MCF 10A (cell line): ENCODE data around the gene RESF1. TPM values are rescaled to one million over a fixed set of nuclear protein-coding genes. Genes with fewer than 3 reads are reported as not detected.

Experiments used
- BruUV-seq: library from RNA; stranded (reverse); fragments of 400-500 nt; replicated peaks from 2 replicates; lab custom pipeline; 2021; lab: Mats Ljungman, UMichigan
- CTCF ChIA-PET: fragments of 300-600 bp; sonication (Branson Sonifier 250); formaldehyde crosslinking; extraction: SDS; loops from one replicate; lab custom pipeline; 2021; ENCODE audit warnings: antibody characterized with exemption, inconsistent platforms; lab: Yijun Ruan, JAX
- POLR2A ChIA-PET: fragments of 300-600, 350-650 bp; sonication (Branson Sonifier 250); formaldehyde crosslinking; extraction: SDS; loops from one replicate; lab custom pipeline; 2020; ENCODE audit warnings: antibody characterized with exemption, inconsistent platforms; lab: Yijun Ruan, JAX
- DNase-seq: peaks from one replicate; pipeline ENCODE4 v3.0.0-alpha.2; 2018; ENCODE audit not compliant: unreplicated experiment
- H3K27ac Mint-ChIP-seq: one replicate; pipeline ENCODE4 v1.8.0; 2022; ENCODE audit warnings: mild to moderate bottlenecking, low read depth, mixed read lengths; ENCODE audit not compliant: unreplicated experiment
- H3K27me3 Mint-ChIP-seq: one replicate; pipeline ENCODE4 v1.8.0; 2022; ENCODE audit warnings: mixed read lengths; ENCODE audit not compliant: insufficient read depth, unreplicated experiment
- H3K36me3 Mint-ChIP-seq: one replicate; pipeline ENCODE4 v1.8.0; 2022; ENCODE audit warnings: mild to moderate bottlenecking, moderate library complexity, mixed read lengths; ENCODE audit not compliant: insufficient read depth, unreplicated experiment
- H3K4me1 Mint-ChIP-seq: one replicate; pipeline ENCODE4 v1.8.0; 2022; ENCODE audit warnings: mixed read lengths; ENCODE audit not compliant: insufficient read depth, unreplicated experiment
- H3K4me3 Mint-ChIP-seq: one replicate; pipeline ENCODE4 v1.8.0; 2022; ENCODE audit warnings: mild to moderate bottlenecking, moderate library complexity, mixed read lengths; ENCODE audit not compliant: unreplicated experiment
- H3K9me3 Mint-ChIP-seq: one replicate; pipeline ENCODE4 v1.8.0; 2022; ENCODE audit warnings: mixed read lengths; ENCODE audit not compliant: unreplicated experiment
- intact Hi-C: fragments of 100-400 bp; cut with micrococcal nuclease; formaldehyde crosslinking; loops from 2 replicates; pipeline ENCODE4 v1.14.1; 2022
- total RNA-seq: library from RNA; stranded (reverse); gene quantifications from 2 replicates; pipeline ENCODE4 v1.2.3, GENCODE V29; 2022
- TF ChIP-seq, protein P1 (sequence below): fragments of 200-600 bp; IDR thresholded peaks from one replicate; pipeline ENCODE4 v1.8.0; 2022; ENCODE audit warnings: antibody characterized with exemption, mild to moderate bottlenecking; ENCODE audit not compliant: unreplicated experiment

RESF1 gene
- total RNA-seq, 1 experiment from 2014 or later: 14.7 TPM

- H3K4me1 Mint-ChIP-seq: peaks cover 23% of the 10 kb centered on the region
- intact Hi-C loops: no loop called here
These were observed 5.9 kb downstream of the RESF1 start for GRCh38 chr12:31965090-31965489.

DNA sequence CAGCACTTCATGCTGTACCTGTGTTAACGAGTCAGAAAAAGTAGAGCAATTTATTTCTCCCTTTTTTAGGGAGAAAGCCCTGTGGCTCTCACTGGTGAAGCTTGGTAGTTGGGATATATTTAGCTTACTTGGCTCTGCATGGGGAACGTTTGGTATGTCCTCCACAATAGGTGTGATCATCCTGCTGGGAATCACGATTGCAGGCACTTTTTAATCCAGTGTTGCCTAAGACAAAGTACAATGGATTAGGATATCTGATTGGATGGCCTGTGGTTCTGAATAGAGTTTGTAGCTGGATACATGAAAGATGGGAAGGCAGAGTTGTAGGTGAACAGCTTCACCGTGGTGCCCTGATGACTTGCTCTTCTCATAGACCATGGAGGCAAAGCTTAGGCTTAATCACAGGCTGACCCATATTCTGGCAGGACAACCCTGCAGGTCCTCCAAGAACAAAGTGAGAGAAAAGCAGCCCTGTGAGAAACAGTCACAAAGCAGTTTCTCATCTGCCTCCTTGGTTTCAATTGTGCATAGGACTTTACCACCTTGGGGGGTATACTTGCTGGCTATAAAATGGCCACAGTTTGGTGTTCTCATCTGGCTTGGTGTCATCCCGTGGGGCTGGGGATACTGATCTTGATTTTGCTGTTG is 7.5 kb downstream of the RESF1 start:
- BruUV-seq: no TSS peak
- Mint-ChIP-seq H3K4me3 (no peak overlapping the region), H3K9me3 (no peaks in the 10 kb centered on the region), H3K27ac (no peak overlapping the region), H3K36me3 (peaks cover 23% of the 10 kb centered on the region), H3K4me1 (peaks cover 7% of the 10 kb centered on the region), H3K27me3 (no peaks in the 10 kb centered on the region)
- CTCF ChIA-PET: interaction anchor here (0.6 to 1.3 kb wide), 3 partner anchors 11 to 346 kb away, joined by 3 to 4 read pairs (median 3); no protein-coding TSS in a partner anchor
- no peak for DNase-seq
- TF ChIP-seq, protein P1, sequence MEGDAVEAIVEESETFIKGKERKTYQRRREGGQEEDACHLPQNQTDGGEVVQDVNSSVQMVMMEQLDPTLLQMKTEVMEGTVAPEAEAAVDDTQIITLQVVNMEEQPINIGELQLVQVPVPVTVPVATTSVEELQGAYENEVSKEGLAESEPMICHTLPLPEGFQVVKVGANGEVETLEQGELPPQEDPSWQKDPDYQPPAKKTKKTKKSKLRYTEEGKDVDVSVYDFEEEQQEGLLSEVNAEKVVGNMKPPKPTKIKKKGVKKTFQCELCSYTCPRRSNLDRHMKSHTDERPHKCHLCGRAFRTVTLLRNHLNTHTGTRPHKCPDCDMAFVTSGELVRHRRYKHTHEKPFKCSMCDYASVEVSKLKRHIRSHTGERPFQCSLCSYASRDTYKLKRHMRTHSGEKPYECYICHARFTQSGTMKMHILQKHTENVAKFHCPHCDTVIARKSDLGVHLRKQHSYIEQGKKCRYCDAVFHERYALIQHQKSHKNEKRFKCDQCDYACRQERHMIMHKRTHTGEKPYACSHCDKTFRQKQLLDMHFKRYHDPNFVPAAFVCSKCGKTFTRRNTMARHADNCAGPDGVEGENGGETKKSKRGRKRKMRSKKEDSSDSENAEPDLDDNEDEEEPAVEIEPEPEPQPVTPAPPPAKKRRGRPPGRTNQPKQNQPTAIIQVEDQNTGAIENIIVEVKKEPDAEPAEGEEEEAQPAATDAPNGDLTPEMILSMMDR: no peak
- POLR2A ChIA-PET: no interaction called here
- intact Hi-C loops: no loop called here

More at GRCh38 chr12:31965090-31965489, 5.9 kb downstream of the RESF1 start:
- POLR2A ChIA-PET: interaction anchor here (0.7 kb wide), 1 partner anchor 237 kb away, joined by 3 read pairs; no protein-coding TSS in a partner anchor
- no TSS peak for BruUV-seq
- Mint-ChIP-seq H3K36me3 (peaks cover 19% of the 10 kb centered on the region), H3K27me3 (no peaks in the 10 kb centered on the region), H3K9me3 (no peaks in the 10 kb centered on the region), H3K27ac (no peak overlapping the region), H3K4me3 (no peak overlapping the region)
- TF ChIP-seq, protein P1: no peak
- no peak for DNase-seq
- CTCF ChIA-PET: no interaction called here

GRCh38 chr12:31967539-31967938 is 8.3 kb downstream of the RESF1 start:
- no peaks in the 10 kb centered on the region for H3K27me3 Mint-ChIP-seq
- BruUV-seq: no TSS peak
- peaks cover 26% of the 10 kb centered on the region for H3K36me3 Mint-ChIP-seq

GRCh38 chr12:31970199-31970598 is 11.0 kb downstream of the RESF1 start:
- TF ChIP-seq, protein P1: no peak
- CTCF ChIA-PET: interaction anchor here (0.6 kb wide), 1 partner anchor 60 kb away, joined by 3 read pairs; no protein-coding TSS in a partner anchor
- Mint-ChIP-seq H3K27ac (no peak overlapping the region), H3K36me3 (peaks cover 25% of the 10 kb centered on the region), H3K4me1 (peaks cover 6% of the 10 kb centered on the region), H3K4me3 (no peak overlapping the region), H3K9me3 (peaks cover 12% of the 10 kb centered on the region), H3K27me3 (no peaks in the 10 kb centered on the region)
- no TSS peak for BruUV-seq
- no peak for DNase-seq
- POLR2A ChIA-PET: interaction anchor here (1.1 kb wide), 1 partner anchor 14 kb away, joined by 3 read pairs; no protein-coding TSS in a partner anchor
- intact Hi-C loops: no loop called here

More at GRCh38 chr12:31967539-31967938, 8.3 kb downstream of the RESF1 start:
- H3K4me3 Mint-ChIP-seq: no peak overlapping the region
- POLR2A ChIA-PET: no interaction called here
- peaks cover 6% of the 10 kb centered on the region for H3K4me1 Mint-ChIP-seq
- intact Hi-C loops: no loop called here
- TF ChIP-seq, protein P1: no peak
- DNase-seq: no peak
- no peak overlapping the region for H3K27ac Mint-ChIP-seq
- CTCF ChIA-PET: no interaction called here
- no peaks in the 10 kb centered on the region for H3K9me3 Mint-ChIP-seq
